ENCODE measurements around the gene PRKCQ. TPM values are rescaled to one million over a fixed set of nuclear protein-coding genes. Genes with fewer than 3 reads are reported as not detected.
A peak's percentile ranks its signal among the peaks of the same experiment; 100 is the strongest.

The PRKCQ gene
- total RNA-seq (2012; rRNA removed), result 0.22 TPM in 1 of 2 replicates, not detected in the other

DNA sequence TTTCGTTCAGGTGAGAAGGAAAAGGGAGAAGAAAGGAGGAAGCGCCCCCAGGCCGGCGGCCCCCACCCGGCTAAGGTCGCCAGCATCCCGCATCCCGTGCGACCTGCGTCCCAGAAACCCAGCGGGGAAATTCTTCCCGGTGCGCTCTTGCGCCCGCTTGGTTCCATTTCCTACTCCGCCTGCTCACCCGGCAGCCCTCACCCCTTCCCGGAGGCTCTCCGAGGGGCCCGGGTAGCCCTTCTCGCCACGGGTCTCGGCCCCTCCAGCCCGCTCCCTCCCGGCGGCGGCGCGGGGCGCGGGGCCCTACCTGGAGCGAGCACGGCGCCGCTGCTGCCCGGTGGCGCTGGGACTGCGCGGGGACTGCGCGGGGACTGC lies at the start of gene PRKCQ:
Gene PRKCQ, minus strand, starts transcription at position 373 of the 375 bp plus-strand sequence. CDS start 65,141 bp downstream, outside the sequence.
- H3K4me1 ChIP-seq (ENCODE audit: control insufficient read depth, insufficient read depth, low read length), result peaks cover 2% of the 10 kb centered on the region
- H3K9ac ChIP-seq (ENCODE audit: low read depth, low read length), result peak within 1 kb of the TSS; percentile 63
- H3K36me3 ChIP-seq (ENCODE audit: insufficient read depth, low read length), result no peaks in the 10 kb centered on the region
- H3K4me2 ChIP-seq (ENCODE audit: low read length), result peak within 1 kb of the TSS; percentile 91
- no peaks in the 10 kb centered on the region for H3K9me3 ChIP-seq (replicated peaks; ENCODE audit: low read length)
- H3K27me3 ChIP-seq (ENCODE audit: control insufficient read depth, insufficient read depth, low read length), result peaks cover 36% of the 10 kb centered on the region
- H3K4me3 ChIP-seq (ENCODE audit: low read length), result peak within 1 kb of the TSS; percentile 77

DNA sequence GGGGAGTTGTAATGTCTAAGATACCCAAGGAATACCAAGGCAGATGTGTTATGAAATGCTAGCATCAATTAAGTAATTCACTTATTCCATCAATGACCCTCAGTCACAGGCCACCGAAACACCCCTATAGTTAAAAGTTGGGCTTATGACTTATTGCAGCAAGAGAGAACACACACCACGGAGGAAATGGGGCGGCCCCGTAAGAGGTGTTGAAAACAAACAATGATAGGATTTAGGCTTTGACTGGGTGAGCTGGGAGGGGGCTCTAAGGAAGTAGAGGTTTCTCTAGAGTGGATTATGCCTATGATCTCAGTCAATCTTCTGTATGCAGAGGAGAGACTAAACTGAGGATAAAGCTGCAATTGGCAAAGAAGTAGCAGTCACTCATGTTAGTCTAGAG lies 45.4 kb upstream of the PRKCQ start:
- Histone ChIP-seq H3K4me1 (ENCODE audit: control insufficient read depth, insufficient read depth, low read length) (no peaks in the 10 kb centered on the region), H3K27me3 (ENCODE audit: control insufficient read depth, insufficient read depth, low read length) (peaks cover 4% of the 10 kb centered on the region), H3K4me2 (ENCODE audit: low read length) (no peak overlapping the region), H3K4me3 (ENCODE audit: low read length) (no peak overlapping the region), H3K36me3 (ENCODE audit: insufficient read depth, low read length) (no peaks in the 10 kb centered on the region), H3K9ac (ENCODE audit: low read depth, low read length) (no peak overlapping the region), H3K9me3 (replicated peaks; ENCODE audit: low read length) (no peaks in the 10 kb centered on the region)

DNA sequence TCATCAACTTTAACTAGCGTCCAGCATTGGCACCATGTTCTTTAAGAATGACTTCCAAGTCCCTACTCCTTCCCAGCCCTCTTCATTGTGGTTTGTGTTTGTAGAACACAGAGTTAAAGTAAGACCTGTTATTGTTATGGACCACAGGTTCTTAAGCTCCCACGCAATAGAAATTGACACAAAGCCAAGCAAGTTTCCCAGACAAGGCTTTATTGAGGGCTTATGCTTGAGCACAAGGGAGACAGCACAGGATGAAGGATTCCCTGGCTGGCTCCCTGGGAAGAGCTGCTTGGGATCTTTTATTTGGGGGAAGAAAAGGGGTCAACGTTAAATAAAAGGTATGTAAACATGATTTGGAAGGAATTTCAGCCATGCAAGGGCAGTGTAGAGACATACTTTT lies 44.3 kb upstream of the PRKCQ start:
- Histone ChIP-seq H3K36me3 (ENCODE audit: insufficient read depth, low read length) (no peaks in the 10 kb centered on the region), H3K9ac (ENCODE audit: low read depth, low read length) (no peak overlapping the region), H3K4me1 (ENCODE audit: control insufficient read depth, insufficient read depth, low read length) (no peaks in the 10 kb centered on the region), H3K4me2 (ENCODE audit: low read length) (no peak overlapping the region), H3K4me3 (ENCODE audit: low read length) (no peak overlapping the region), H3K27me3 (ENCODE audit: control insufficient read depth, insufficient read depth, low read length) (peaks cover 7% of the 10 kb centered on the region), H3K9me3 (replicated peaks; ENCODE audit: low read length) (no peaks in the 10 kb centered on the region)

DNA sequence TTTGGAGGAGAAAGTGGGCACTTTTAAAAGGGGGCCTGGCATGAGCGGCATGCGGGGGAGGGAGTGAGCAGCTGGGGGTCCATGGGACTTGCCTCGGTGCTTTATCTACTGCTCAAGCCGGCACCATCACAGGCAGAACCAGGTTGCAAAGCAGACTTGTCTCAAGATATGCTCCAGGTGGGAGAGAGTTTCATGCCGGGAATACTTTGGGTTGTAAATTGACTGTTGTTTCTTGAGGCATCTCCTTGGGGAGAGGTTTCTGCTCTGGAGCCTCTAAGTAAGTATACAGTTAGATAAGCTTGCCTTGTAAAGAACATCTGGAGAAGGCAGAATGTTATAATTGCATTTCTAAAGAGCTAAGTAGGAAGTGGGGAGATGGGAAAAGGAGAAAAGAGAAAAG lies 42.8 kb upstream of the PRKCQ start:
- H3K4me3 ChIP-seq (ENCODE audit: low read length), result no peak overlapping the region
- no peaks in the 10 kb centered on the region for H3K36me3 ChIP-seq (ENCODE audit: insufficient read depth, low read length)
- no peak overlapping the region for H3K9ac ChIP-seq (ENCODE audit: low read depth, low read length)
- no peaks in the 10 kb centered on the region for H3K4me1 ChIP-seq (ENCODE audit: control insufficient read depth, insufficient read depth, low read length)
- no peaks in the 10 kb centered on the region for H3K9me3 ChIP-seq (replicated peaks; ENCODE audit: low read length)
- H3K27me3 ChIP-seq (ENCODE audit: control insufficient read depth, insufficient read depth, low read length), result peaks cover 7% of the 10 kb centered on the region
- H3K4me2 ChIP-seq (ENCODE audit: low read length), result no peak overlapping the region

DNA sequence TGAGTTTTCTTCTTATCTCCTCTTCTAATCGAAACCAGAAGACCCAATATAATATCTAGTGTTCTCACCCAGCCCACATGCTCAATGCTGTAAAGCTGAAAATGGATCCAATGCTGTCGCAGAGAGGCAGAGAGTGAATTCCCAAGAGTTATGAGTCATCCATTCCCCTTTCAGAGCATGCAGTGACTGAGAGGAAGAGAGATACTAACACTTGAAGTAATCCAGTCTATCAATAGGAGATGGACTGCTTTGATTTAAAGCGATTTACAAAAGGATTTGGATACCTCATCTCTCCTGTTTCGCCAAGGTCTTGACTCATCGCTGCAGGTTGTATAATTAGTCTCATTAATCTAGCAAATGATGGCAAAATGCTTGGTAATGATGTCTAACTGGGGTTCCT lies 41.5 kb upstream of the PRKCQ start:
- Histone ChIP-seq H3K4me2 (ENCODE audit: low read length) (no peak overlapping the region), H3K9me3 (replicated peaks; ENCODE audit: low read length) (no peaks in the 10 kb centered on the region), H3K4me3 (ENCODE audit: low read length) (no peak overlapping the region), H3K36me3 (ENCODE audit: insufficient read depth, low read length) (no peaks in the 10 kb centered on the region), H3K27me3 (ENCODE audit: control insufficient read depth, insufficient read depth, low read length) (peaks cover 7% of the 10 kb centered on the region), H3K9ac (ENCODE audit: low read depth, low read length) (no peak overlapping the region), H3K4me1 (ENCODE audit: control insufficient read depth, insufficient read depth, low read length) (no peaks in the 10 kb centered on the region)

DNA sequence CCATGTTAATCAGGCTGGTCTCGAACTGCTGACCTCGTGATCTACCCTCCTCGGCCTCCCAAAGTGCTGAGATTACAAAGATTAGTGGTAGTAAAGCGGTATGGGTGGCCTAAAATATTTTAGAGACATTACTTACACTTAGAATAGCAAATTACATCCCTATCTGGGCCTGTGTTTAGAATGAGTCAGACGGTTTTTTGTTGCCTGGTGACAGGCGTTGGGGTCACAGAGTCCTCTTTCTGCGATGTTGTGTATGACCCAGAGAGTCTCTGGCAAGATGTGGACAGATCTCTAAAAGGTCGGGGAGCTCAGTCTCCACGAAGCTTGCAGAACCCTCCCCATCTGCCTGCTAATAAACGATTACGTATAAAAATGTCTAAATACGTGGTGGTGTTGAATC lies 39.6 kb upstream of the PRKCQ start:
- H3K4me3 ChIP-seq (ENCODE audit: low read length), result no peak overlapping the region
- no peak overlapping the region for H3K4me2 ChIP-seq (ENCODE audit: low read length)
- no peaks in the 10 kb centered on the region for H3K4me1 ChIP-seq (ENCODE audit: control insufficient read depth, insufficient read depth, low read length)
- no peak overlapping the region for H3K9ac ChIP-seq (ENCODE audit: low read depth, low read length)
- peaks cover 3% of the 10 kb centered on the region for H3K27me3 ChIP-seq (ENCODE audit: control insufficient read depth, insufficient read depth, low read length)
- no peaks in the 10 kb centered on the region for H3K9me3 ChIP-seq (replicated peaks; ENCODE audit: low read length)
- no peaks in the 10 kb centered on the region for H3K36me3 ChIP-seq (ENCODE audit: insufficient read depth, low read length)

DNA sequence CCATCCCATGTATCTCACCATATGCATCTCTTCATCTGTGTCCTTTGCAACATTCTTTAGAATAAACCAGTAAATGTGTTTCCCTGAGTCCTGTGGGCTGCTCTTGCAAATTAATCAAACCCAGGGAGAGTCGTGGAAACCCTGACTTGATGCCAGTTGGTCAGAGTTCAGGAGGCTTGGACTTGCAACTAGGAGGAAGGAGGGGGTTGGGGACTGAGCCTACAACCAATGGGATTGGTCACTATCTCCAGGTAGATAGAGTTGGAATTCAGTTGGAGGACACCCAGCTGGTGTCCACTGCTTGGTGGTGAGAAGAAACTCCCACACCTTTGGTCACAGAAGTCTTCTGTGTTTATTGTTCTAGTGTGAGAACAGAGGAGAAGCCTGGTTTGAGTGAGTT lies 38.3 kb upstream of the PRKCQ start:
- no peaks in the 10 kb centered on the region for H3K36me3 ChIP-seq (ENCODE audit: insufficient read depth, low read length)
- H3K27me3 ChIP-seq (ENCODE audit: control insufficient read depth, insufficient read depth, low read length), result peaks cover 3% of the 10 kb centered on the region
- no peak overlapping the region for H3K9ac ChIP-seq (ENCODE audit: low read depth, low read length)
- H3K4me1 ChIP-seq (ENCODE audit: control insufficient read depth, insufficient read depth, low read length), result no peaks in the 10 kb centered on the region
- no peaks in the 10 kb centered on the region for H3K9me3 ChIP-seq (replicated peaks; ENCODE audit: low read length)
- no peak overlapping the region for H3K4me2 ChIP-seq (ENCODE audit: low read length)
- H3K4me3 ChIP-seq (ENCODE audit: low read length), result no peak overlapping the region

DNA sequence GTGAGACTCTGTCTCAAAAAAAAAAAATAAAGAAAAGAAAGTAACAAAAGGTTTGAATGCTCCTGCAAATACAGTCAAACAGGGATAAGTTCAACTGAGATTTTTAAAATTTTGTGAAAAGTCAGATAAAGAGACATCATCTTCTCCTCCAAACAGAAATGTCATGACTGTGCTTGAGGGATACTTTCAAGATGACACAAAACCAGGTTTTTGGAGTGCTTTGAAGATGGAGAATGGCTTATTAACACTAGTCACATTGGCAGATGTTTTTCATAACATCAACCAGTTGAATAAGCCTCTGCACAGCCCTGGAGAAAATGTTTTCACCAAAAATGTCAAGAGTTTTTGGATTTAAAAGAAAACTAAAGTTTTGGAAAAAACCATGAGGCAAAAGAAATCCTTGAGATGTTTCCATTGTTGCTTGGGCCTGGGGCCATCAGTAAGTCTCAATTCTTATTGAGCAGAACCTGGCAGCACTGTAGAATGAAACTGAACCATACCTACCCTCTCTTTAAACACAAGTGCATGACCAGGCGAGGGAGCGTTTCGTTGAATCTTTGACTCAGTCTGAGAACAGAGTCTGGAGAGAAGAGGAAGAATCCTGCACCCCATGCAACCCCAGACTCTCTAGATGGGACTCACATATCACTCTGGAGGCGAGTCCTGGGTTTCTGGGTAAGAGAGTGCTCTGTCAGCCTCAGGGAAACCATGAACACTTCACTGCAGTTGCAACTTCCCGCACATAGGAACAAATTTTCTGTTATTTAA lies 37.4 kb upstream of the PRKCQ start:
- no peaks in the 10 kb centered on the region for H3K9me3 ChIP-seq (replicated peaks; ENCODE audit: low read length)
- H3K27me3 ChIP-seq (ENCODE audit: control insufficient read depth, insufficient read depth, low read length), result peaks cover 3% of the 10 kb centered on the region
- no peak overlapping the region for H3K9ac ChIP-seq (ENCODE audit: low read depth, low read length)
- no peaks in the 10 kb centered on the region for H3K36me3 ChIP-seq (ENCODE audit: insufficient read depth, low read length)
- H3K4me1 ChIP-seq (ENCODE audit: control insufficient read depth, insufficient read depth, low read length), result no peaks in the 10 kb centered on the region
- H3K4me2 ChIP-seq (ENCODE audit: low read length), result no peak overlapping the region
- H3K4me3 ChIP-seq (ENCODE audit: low read length), result no peak overlapping the region

DNA sequence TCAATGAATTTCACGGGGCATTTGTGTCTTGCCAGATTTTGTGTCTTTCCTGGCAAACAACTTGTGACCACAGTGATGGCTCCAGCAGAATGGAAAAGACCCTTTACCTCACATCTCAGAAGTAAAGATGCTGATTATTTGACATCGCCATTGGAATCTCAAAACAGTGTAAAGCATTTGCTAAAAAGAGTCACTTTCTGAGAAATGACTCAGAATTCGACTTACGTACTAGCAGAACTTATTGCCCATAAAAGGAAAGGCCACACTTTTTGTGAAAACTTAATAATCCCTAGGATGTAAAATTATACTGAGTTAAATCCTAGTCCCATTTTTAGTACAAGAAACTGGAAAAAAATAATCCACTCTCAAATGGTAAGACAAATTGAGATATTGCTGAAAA lies 35.9 kb upstream of the PRKCQ start:
- H3K9ac ChIP-seq (ENCODE audit: low read depth, low read length), result no peak overlapping the region
- no peaks in the 10 kb centered on the region for H3K9me3 ChIP-seq (replicated peaks; ENCODE audit: low read length)
- H3K4me1 ChIP-seq (ENCODE audit: control insufficient read depth, insufficient read depth, low read length), result no peaks in the 10 kb centered on the region
- H3K27me3 ChIP-seq (ENCODE audit: control insufficient read depth, insufficient read depth, low read length), result peaks cover 5% of the 10 kb centered on the region
- no peak overlapping the region for H3K4me2 ChIP-seq (ENCODE audit: low read length)
- H3K36me3 ChIP-seq (ENCODE audit: insufficient read depth, low read length), result no peaks in the 10 kb centered on the region
- H3K4me3 ChIP-seq (ENCODE audit: low read length), result no peak overlapping the region

DNA sequence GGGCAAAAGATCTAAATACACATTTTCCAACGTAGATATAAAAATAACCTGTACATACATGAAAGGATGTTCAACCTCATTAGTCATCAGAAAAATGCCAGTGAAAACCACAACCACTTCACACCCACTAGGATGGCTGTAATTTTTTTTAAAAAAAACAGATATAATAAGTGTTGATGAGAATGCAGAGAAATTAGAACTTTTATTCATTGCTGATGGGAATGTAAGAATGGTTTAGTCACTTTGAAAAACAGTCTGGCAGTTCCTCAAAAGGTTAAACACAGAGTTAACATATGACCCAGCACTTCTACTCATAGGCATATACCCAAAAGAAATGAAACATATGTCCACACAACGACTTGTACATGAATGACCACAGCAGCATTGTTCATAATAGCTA lies 32.3 kb upstream of the PRKCQ start:
- Histone ChIP-seq H3K4me2 (ENCODE audit: low read length) (no peak overlapping the region), H3K4me1 (ENCODE audit: control insufficient read depth, insufficient read depth, low read length) (no peaks in the 10 kb centered on the region), H3K9me3 (replicated peaks; ENCODE audit: low read length) (no peaks in the 10 kb centered on the region), H3K4me3 (ENCODE audit: low read length) (no peak overlapping the region), H3K9ac (ENCODE audit: low read depth, low read length) (no peak overlapping the region), H3K36me3 (ENCODE audit: insufficient read depth, low read length) (no peaks in the 10 kb centered on the region), H3K27me3 (ENCODE audit: control insufficient read depth, insufficient read depth, low read length) (peaks cover 4% of the 10 kb centered on the region)

DNA sequence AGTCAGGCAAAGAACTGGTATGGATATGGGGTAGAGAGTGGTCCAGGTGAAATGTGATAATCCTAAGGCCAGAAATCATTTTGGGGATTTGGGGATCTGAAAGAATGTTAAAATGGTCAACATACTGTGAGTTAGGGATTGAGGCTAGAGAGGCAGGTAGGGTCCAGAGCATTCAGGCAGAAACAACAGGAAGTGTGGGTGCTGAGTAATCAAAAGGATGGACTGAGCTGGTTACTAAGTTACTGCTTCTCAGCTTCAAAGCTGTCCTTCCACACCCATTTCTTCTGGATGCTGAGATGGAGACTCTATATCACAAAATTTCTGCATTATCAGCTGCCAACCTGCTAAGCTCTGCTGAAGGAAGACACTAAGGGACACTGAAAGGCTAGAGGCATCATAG lies 30.6 kb upstream of the PRKCQ start:
- no peaks in the 10 kb centered on the region for H3K9me3 ChIP-seq (replicated peaks; ENCODE audit: low read length)
- H3K27me3 ChIP-seq (ENCODE audit: control insufficient read depth, insufficient read depth, low read length), result peaks cover 4% of the 10 kb centered on the region
- no peaks in the 10 kb centered on the region for H3K36me3 ChIP-seq (ENCODE audit: insufficient read depth, low read length)
- no peak overlapping the region for H3K4me2 ChIP-seq (ENCODE audit: low read length)
- H3K4me3 ChIP-seq (ENCODE audit: low read length), result no peak overlapping the region
- H3K9ac ChIP-seq (ENCODE audit: low read depth, low read length), result no peak overlapping the region
- no peaks in the 10 kb centered on the region for H3K4me1 ChIP-seq (ENCODE audit: control insufficient read depth, insufficient read depth, low read length)

DNA sequence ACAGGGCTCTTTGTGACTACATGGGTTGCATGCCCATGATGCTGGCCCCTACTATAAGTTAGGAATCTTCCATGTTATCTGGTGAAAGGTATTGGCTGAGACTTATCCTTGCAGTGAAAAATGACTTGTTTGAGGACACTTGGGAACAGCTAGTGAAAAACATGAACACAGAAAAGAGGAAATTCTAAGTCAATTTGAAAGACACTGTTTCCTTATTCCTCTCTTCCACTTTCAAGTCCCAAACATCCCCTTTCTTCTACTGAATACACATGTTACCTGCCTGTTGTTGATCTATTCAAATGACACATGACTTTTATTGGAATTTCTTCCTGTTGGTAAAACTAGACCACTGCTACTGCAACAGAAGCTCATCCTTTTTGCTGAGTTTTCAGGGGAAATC lies 29.5 kb upstream of the PRKCQ start:
- Histone ChIP-seq H3K4me3 (ENCODE audit: low read length) (no peak overlapping the region), H3K9me3 (replicated peaks; ENCODE audit: low read length) (no peaks in the 10 kb centered on the region), H3K4me1 (ENCODE audit: control insufficient read depth, insufficient read depth, low read length) (no peaks in the 10 kb centered on the region), H3K27me3 (ENCODE audit: control insufficient read depth, insufficient read depth, low read length) (peaks cover 7% of the 10 kb centered on the region), H3K4me2 (ENCODE audit: low read length) (no peak overlapping the region), H3K9ac (ENCODE audit: low read depth, low read length) (no peak overlapping the region), H3K36me3 (ENCODE audit: insufficient read depth, low read length) (no peaks in the 10 kb centered on the region)
